Activated T-helper 1 cell treated with Interleukin-2 at 50 U/mL for 16 hours (primary cell): Measurements from ENCODE around the gene ZNF318.

Experiments used
- DNase-seq: peaks from one replicate; pipeline ENCODE4 v3.0.0-alpha.2; 2020; ENCODE audit warnings: low read depth

Gene ZNF318

GRCh38 chr6:43301081-43301870 is 68.2 kb downstream of the ZNF318 start:
- no peak for DNase-seq

DNA sequence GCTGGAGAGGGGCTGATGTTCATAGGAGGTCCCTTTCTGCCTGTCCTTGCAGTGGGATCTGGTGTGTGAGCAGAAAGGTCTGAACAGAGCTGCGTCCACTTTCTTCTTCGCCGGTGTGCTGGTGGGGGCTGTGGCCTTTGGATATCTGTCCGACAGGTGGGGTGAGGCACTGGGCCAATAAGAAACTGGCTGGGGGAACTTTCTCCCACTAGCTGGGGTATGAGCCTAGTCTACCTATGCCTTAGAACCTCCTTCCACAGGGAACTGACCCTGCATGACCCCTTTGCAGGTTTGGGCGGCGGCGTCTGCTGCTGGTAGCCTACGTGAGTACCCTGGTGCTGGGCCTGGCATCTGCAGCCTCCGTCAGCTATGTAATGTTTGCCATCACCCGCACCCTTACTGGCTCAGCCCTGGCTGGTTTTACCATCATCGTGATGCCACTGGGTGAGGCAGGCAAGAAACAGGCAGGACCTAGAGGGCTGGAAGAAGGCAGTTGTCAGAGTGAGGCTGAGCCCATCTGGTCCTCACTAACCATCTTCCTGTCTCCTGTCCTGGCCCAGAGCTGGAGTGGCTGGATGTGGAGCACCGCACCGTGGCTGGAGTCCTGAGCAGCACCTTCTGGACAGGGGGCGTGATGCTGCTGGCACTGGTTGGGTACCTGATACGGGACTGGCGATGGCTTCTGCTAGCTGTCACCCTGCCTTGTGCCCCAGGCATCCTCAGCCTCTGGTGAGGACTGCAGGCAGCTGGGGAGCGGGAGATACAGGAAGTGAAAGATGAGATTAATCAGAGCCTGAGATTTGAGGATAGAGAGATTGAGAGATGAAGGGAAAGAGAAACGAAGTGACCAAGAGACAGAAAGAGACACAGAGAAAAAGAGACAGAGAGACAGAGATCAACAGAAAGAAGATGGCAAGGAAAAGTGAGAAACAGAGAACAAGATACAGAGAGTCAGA is 69.8 kb downstream of the ZNF318 start:
- DNase-seq = no peak

DNA sequence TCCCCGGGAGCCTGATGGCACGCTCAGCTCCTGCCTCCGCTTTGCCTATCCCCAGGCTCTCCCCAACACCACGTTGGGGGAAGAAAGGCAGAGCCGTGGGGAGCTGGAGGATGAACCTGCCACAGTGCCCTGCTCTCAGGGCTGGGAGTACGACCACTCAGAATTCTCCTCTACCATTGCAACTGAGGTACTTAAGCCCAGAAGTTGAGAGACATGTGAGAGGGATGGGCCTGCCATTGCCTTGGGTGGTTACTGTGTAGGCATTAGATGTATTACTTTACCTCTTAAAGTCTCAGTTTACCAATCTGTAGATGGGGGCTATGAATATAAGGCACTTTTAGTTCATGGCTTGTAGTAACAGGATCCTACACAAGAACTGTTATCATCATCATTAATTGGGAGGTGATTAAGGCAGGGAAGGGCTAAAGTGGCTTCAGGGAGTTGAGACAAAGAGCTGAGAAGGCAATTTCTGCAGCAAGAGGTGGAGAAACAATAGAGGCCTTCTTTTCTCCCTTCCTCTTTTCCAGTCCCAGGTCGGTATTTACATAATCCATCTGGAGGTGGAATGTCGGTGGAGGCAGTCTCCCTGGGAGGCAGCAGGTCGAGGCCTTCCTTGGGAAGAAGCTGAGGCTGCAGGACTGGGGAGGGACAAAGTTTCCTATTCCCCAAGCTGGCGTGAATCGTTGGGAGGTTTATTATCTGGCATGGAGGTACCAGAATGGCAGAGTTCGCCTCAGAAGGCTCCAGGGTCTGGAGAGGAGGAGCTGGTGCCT is 70.7 kb downstream of the ZNF318 start:
- no peak for DNase-seq

DNA sequence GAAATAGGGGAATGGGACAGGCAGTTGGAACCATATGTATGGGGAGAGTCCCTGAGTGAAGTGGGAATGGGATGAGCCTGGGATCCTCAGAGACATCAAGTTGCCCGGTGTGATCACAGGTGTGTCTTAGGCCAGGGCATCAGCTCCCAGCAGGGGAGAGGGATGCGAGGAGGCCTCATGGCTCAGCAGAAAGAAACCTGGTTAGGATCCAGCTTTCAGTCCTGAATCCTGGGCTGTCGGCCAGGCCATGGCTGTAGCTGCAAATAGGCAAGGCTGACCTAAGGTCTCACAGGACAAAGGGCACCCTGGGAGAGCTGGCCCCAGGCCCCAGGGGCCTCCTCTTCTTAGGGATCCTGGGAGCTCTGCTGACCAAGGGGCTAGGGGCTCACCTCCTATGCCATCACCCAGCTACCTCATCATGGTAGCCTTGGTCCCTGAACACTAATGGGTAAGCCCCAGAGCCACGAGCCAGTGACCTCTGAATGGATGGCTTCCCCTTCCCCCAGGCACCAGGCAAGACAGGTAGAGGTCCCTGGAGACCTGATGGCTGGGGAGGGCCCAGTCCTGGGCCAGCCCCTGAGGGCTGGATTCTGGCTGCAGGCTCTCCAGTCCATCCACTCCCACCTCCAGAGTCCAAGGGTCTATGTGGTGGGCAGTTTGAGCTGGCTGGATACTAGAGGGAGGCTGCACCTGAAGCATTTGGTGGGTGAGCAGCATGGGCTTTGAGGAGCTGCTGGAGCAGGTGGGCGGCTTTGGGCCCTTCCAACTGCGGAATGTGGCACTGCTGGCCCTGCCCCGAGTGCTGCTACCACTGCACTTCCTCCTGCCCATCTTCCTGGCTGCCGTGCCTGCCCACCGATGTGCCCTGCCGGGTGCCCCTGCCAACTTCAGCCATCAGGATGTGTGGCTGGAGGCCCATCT is 71.5 kb downstream of the ZNF318 start, which contains the start of gene SLC22A7:
TSS of gene SLC22A7 (plus strand) at position 617 of the 921 bp plus-strand sequence. CDS start at position 716, 99 bp downstream.
- no peak for DNase-seq

GRCh38 chr6:43296780-43297497 is 72.5 kb downstream of the ZNF318 start:
- no peak for DNase-seq

DNA sequence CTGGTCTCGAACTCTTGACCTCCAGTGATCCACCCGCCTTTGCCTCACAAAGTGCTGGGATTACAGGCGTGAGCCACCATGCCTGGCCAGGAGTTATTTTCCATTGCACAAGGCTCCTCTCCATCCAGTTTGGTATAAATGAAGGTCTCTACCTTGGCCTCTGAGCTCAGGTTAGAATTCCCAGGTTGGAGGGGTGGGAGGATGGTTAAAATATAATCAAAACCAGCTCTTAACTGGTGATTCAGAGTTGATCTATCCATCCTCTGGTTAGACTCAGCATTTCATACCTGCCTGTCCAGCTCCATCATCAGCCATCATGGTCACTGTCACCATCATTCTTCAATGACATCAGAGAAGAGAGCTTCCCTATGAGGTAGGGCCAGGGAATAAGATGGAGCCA is 74.0 kb downstream of the ZNF318 start:
- no peak for DNase-seq

DNA sequence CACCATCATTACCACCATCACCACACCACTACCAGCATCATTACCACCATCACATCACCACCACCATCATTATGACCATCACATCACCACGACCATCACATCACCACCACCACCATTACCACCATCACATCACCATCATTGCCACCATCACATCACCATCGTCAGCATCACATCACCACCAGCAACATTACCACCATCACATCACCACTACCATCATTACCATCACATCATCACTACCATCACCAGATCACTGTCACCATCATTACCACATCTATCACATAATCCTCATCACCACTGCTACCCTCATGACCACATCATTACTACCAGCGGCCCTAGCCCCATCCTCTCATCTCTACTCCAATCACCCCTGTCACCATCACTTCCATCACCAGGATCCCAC is 74.9 kb downstream of the ZNF318 start:
- no peak for DNase-seq

DNA sequence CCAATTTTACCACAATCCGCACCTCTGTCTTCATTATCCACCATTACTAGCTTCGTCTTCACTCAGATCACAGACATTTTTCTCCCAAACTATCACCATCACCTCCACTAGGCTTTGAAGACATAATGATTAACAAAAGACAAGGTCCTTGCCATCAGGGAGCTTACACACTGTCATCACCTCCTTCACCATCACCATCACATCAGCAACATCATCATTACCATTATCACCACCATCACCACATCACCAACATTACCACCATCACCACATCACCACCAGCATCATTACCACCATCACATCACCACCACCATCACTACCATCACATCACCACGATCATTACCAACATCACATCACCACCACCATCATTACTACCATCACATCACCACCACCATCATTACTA is 75.7 kb downstream of the ZNF318 start:
- DNase-seq = no peak

DNA sequence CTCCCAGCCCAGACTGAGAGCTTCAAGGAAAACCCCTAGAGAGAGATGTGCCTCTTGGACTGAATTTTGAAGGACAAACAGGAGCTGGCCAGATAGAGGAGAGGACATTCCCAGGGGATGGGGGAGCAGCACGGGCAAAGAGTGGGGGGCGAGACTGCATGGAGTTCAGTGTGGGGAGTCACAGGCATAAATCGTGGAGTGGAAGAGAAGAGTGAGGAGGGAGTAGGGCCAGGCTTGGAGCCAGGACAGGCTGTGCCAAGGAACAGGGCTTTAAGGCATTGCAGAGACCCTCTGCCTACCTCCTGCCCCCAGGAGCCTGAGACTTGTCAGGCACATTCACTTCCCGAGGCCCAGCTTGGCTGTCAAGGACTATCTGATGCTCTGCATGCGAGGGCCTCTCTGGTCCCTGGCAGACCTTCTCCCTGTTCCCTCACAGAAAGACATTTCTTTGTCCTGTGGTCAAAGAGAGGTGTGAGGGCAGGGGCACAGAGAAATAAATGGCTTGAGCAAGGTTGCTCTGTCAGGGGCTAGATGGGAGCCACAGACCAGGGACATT is 76.6 kb downstream of the ZNF318 start:
- no peak for DNase-seq

DNA sequence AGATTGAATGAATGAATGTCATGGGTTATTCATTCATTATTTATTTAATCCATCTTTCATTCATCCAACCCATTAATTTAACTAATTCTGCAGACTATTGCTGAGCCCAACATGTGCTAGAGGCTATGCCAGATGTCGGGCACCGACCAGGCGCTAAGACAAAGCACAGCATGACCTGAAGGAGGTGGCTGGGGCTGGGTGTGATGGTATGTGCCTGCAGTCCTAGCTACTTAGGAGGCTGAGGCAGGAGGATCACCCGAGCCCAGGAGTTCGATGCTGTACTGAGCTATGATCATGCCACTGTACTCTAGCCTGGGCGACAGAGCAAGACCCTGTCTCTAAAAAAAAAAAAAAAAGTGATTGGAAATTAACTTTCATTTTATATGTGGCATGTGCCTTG is 77.1 kb downstream of the ZNF318 start:
- DNase-seq = no peak

GRCh38 chr6:43291708-43292107 is 77.7 kb downstream of the ZNF318 start:
- DNase-seq = no peak

GRCh38 chr6:43290905-43291355 is 78.5 kb downstream of the ZNF318 start:
- DNase-seq = no peak

DNA sequence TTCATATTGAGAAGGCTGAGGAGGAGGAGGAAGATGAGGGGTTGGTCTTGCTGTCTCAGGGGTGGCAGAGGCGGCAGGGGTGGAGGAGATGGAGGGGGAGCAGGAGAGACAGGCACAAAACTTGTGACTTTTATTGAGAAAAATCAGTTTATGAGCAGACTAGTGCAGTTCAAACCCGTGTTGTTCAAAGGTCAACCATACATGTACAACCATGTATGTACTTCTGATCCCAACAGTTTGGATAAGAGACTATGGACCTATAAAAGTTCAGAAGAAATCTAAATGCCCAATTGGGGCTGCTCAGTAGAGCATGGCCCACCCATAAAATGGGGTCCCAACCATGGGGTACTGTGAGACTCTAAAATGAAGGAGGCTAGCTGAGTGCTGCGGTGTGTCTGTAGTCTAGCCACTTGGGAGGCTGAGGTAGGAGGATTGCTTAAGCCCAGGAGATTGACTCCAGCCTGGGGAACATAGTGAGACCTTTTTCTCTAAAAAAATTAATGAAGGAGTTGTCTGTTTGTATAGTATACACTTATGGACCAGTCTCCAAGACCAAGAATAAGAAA is 79.0 kb downstream of the ZNF318 start:
- no peak for DNase-seq

DNA sequence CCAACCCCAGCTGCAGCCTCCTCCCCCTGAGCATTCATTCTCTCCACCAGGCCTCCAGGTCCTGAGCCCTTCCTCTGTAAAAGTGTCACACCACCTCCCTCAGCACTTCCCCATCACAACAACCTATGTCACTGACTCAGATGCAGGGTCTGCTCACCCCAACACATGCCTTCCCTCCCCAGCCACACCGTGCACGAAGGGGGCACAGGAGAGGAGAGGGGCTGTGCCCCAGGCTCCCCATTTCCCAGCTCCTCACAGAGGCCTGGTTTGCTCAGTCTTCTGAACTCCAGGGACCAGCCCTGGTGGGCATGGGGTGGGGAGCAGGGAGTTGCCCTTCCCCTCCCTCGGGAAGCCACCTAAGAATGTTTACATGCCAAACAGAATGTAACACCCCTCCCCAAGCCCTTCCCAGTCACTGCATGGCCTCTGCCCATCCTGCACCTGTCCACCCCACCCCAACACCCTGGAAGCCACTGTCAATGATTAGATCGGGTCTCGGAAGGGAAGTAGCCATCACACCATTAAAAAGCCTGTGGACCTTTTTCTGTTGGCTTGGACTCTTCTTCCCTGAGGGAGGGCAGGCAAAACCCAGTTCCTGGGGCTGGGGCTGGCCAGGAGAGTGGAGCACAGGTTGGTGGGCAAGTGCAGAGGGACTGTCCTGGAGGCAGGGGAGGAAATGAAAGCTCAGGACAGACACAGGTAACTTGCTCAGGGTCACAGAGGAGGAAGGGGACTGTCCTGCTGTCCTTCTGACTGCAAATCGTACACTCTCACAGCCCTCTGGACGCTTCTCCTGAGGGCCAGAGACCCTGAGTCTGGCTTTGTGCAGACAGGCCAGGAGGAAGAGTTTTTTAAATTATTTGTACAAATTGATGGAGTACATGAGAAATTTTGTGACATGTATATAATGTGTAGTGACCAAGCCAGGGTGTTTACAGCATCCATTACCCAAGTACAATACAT is 81.4 kb downstream of the ZNF318 start:
- no peak for DNase-seq

- no peak for DNase-seq
These were observed 82.3 kb downstream of the ZNF318 start for GRCh38 chr6:43286980-43287716.

- DNase-seq = no peak
These were observed 82.9 kb downstream of the ZNF318 start for GRCh38 chr6:43286456-43286979.
